OCI-LY7 (cell line): ENCODE measurements around the gene PPP2R3B.

Source experiments
- CTCF ChIP-seq: fragments of 200-600 bp; sonication (generic); conservative IDR thresholded peaks from 2 replicates; pipeline ENCODE4 v1.5.1; 2014; ENCODE audit warnings: mild to moderate bottlenecking, antibody characterized with exemption, low read length, moderate library complexity, mixed read lengths
- EZH2phosphoT487 ChIP-seq: fragments of 200-600 bp; sonication (generic); IDR thresholded peaks from 2 replicates; pipeline ENCODE4 v1.6.1; 2018; ENCODE audit warnings: low read depth, borderline replicate concordance, mild to moderate bottlenecking, mixed run types, antibody characterized with exemption, low read length, moderate library complexity, mixed read lengths

- TF ChIP-seq CTCF: no peak
- TF ChIP-seq EZH2phosphoT487: no peak
Measured at GRCh38 chrX:332916-333610, 53.6 kb downstream of the PPP2R3B start.
